ENCODE measurements around the gene COL15A1.

COL15A1 gene

DNA sequence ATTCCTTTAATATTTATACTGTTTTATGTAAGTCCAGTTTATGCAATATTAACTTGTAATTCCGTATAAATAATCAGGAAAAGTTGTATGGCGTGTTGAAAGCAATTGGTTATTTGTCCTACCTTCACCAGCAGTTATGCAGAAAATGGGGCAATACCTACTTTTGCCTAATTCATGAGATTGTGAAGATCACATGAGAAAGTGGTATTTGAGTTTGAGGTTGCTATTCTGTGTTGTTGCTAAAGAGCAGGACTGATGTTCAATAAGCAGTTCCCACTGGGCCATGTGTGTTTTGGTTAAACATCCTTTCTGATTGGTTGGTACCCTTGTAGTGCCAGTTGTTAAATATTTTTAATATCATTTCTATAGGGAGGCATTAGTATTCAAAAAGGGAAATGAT is 164.4 kb downstream of the COL15A1 start:
- no peak for DNase-seq (ENCODE audit: low read depth)

DNA sequence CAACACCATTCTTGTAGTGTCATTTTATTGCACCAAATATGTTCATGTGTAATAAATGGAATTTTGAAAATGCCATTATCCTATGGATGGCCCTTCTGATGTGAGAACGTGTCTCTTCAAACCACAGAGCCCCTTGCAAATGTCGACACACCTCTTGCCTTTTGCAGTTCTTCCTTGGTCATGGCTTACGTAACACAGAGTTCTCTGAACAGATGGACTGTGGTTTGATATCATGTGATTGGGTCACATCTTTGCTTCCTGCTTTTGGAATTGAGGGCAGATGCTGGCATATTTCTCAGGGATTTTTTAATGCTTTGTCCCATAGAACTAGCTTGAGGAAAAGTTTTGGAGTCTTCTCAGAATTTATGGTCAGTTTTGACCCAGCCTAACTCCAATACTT is 165.8 kb downstream of the COL15A1 start:
- DNase-seq (ENCODE audit: low read depth), result no peak

DNA sequence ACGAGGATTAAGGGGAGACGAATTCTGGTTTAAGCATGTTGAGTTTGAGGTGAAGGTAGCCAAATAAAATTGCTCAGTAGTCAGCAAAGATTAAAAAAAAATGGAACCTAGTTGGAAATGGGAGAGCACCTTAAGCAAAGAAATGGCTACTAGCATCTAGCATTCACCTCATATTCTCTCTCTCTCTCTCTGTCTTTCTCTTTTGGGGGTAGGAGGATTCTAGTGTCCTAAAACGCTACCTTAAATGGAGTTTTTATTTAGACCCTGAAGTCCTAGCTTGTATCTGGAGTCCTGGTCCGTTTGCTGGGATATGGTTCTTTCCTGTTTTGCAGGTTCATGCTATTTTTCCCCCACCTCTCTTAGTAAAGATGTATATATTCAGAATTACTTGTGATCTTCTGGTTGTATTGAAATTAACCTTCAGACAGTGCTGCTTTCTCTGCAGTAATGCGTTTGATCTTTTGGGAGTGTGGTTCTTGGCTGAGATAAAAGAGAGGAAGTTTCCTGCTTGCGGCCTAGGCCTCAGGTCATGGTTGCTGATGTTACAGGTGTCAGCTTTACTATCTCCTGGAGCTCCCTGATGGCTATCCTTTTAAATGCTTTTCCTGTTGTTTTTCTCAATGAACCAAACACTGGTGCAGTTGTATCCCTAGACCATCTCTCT is 169.2 kb downstream of the COL15A1 start:
- no peak for DNase-seq (ENCODE audit: low read depth)

DNA sequence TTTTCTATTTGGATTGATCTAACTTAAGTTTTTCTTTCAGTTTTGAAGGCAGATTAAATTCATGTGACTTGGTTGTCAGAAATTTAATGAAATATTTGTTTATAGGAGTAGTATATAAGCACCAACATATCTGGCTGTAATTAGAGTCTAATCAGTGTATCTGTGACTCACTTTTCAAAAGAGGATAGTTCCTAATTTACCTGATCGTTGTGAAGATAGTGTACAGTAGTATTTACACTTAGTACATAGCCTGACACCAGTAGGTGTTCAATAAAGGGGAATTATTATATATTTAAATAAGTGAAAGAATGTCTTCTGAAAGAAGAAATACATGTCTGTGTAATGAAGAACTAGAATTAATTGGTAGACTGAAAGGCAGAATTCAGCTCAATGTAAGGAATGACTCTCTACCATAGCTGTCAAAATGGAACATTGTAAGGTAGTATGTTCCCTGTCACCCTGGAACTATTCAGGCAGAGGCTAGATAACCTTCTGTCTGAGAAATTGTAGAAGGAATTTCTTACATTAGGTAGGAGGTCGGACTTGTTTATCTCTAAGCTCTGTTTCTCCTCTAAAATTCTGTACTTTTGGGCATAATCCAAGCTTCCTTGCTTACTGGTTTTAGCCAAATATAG is 169.8 kb downstream of the COL15A1 start:
- DNase-seq (ENCODE audit: low read depth), result no peak

DNA sequence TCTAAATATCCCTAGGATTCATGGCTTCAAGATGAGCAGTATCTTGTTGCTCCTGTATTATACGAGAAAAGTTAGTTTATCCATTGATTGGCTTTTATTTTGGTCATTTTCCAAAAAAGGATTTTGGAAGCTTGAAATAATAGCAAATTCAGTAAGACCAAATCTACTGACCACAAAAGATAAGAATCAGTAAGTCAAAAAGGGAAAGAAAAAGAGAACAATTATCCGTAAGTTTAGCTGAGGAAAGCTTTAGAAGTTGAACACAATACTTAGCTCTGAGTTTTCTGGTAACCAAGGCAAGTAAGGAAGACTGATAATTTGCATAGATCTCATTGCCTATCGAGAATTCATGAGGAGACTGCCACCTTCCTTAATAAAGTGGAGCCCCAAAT is 170.3 kb downstream of the COL15A1 start:
- no peak for DNase-seq (ENCODE audit: low read depth)

DNA sequence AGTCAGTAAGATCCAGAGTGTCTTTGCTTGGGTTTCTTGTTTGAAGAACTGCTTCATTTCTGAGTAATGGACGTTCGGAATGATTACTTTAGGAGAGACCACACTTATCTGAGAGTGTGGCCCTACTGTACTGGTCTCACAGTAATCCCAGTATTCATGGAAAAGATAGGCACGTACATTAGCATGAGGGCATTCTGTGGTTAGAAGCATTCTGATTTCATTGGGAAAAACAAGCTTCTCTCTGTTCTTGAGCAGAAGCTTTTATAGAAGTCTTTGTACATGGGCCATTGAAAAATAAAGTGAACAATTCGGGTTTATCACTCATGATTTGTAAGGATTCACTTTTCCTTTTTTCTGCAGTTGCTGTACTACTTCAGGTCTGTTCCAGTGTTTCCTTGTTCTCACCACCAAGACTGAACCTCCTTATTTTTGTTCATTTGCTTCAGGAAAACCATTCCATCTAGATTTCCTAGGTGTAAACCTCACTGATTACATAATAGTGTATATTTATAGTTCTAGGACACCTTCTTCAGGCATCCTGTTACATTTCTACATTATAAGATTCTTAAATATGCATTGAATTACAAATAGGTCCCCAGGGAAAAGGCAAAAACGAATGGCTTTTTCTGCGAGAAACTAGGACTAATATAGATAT is 171.3 kb downstream of the COL15A1 start:
- DNase-seq (ENCODE audit: low read depth), result no peak

DNA sequence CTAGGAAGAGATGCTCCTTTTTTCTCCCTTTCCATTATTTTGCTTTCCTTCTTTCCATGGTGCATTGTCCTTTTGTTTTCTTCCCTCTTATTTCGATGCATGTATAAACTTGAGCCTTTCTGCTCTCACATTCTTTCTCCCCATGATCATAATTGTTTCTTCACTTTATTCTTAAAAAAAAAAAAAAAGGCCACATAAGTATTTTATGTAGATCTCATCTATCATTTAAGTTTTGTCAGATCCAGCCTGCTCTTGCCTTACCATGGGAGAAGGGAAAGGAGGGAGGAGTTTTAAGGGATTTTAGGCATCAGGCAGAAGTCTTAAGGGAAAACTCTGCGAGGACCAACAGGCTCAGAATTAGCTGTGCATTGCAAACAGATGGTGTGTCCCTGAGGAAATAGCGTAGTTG is 172.3 kb downstream of the COL15A1 start:
- DNase-seq (ENCODE audit: low read depth), result no peak

DNA sequence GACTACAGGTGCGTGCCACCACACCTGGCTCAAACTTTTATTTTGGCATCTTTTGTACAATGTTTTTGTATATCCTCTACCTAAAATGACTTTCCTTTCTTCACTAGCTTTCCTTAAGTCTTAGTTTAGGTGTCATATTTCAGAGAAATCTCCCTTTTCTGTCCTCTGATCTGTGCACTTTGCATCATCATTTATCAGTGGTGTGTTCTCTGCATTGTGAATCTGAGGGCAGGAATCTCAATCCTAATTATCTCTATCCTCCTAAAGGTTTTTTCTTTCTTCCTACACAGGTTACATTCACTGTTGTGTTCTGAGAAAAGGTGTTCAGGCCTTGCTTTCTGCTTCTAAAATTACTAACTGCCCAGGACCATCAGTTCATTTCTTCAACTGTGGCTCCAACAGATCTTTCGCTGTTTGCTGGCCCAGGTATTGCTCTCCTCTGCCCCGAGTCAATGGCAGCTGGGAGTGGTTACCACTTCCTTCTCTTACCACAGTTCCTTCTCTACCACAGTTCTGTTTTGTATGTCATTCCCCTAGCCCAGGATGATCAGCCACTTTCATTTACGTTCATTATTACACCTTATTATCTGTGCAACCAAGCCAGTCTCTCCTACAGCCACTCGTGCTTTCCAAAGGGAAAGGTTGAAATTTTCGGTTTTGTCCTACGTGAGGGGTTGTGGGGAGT is 175.2 kb downstream of the COL15A1 start:
- DNase-seq (ENCODE audit: low read depth), result no peak

DNA sequence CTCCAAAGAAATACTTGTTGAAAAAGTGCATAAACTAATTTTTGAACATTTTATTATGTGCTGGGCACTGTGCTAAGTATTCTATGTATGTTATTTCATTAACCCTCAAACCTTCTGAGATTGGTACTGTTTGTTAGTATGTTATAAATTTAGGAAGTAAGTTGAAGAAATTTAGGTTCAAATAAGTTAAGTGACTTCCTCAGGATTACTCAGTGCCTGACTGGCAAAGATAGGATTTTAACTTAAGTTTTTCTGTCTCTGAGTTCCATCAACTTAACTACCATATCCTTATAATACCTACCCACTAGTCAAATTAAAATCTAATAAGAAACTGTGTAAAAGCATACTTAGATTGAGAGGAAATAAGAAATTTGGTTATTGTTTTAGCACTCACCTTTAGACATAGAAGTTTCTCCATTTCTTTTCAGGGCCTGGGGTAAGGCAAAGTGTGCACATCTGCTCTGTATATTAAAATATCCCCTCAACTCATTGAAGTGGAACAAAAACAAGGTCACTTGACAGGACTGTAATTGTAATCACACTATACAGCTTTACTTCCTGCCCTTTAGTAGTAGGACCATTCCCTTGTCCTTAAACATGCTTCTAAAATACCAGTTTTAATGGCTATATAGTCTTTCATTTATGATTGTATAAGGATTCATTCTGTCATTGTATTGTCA is 176.4 kb downstream of the COL15A1 start:
- DNase-seq (ENCODE audit: low read depth), result no peak
